Mesendoderm (in vitro differentiated cells): ENCODE results near the gene ASNSD1.
"Not testable (repeated sequence)": the region's sequence is repeated elsewhere in the genome, so short reads cannot be mapped to it uniquely, and the experiment has no call there.

Experiments used
- DNase-seq: peaks from one replicate; pipeline ENCODE4 v3.0.0; 2013
- H2AK5ac ChIP-seq: 2 replicates; pipeline ENCODE4 v1.6.1; 2013; ENCODE audit warnings: low read length, inconsistent platforms
- H2BK120ac ChIP-seq: 2 replicates; pipeline ENCODE4 v1.6.1; 2013; ENCODE audit warnings: low read depth, mild to moderate bottlenecking, low read length, moderate library complexity, mixed read lengths
- H2BK15ac ChIP-seq: replicated peaks from 2 replicates; pipeline ENCODE4 v1.6.1; 2013; ENCODE audit warnings: low read depth, mild to moderate bottlenecking, moderate library complexity
- H2BK5ac ChIP-seq: 2 replicates; pipeline ENCODE4 v1.6.1; 2013; ENCODE audit warnings: low read length, inconsistent platforms
- H3K18ac ChIP-seq: 2 replicates; pipeline ENCODE4 v1.6.1; 2013; ENCODE audit warnings: mild to moderate bottlenecking, low read length, mixed read lengths
- H3K23ac ChIP-seq: one replicate; pipeline ENCODE4 v1.6.1; 2013; ENCODE audit warnings: low read length
- H3K27ac ChIP-seq: 2 replicates; pipeline ENCODE4 v1.5.1; 2013; ENCODE audit warnings: low read depth, mild to moderate bottlenecking, inconsistent platforms, low read length, moderate library complexity
- H3K27me3 ChIP-seq: 2 replicates; pipeline ENCODE4 v1.6.1; 2013; ENCODE audit warnings: low read length, control low read depth, mild to moderate bottlenecking, inconsistent platforms; ENCODE audit not compliant: insufficient read depth, poor library complexity
- H3K36me3 ChIP-seq: 2 replicates; pipeline ENCODE4 v1.6.1; 2013; ENCODE audit warnings: low read length, inconsistent platforms; ENCODE audit not compliant: control insufficient read depth, insufficient read depth
- H3K4ac ChIP-seq: one replicate; pipeline ENCODE4 v1.6.1; 2013; ENCODE audit warnings: low read depth, mild to moderate bottlenecking, low read length, moderate library complexity
- H3K4me1 ChIP-seq: 2 replicates; pipeline ENCODE4 v1.6.1; 2013; ENCODE audit warnings: low read depth, low read length, inconsistent platforms; ENCODE audit not compliant: control insufficient read depth
- H3K4me2 ChIP-seq: 2 replicates; pipeline ENCODE4 v1.6.1; 2013; ENCODE audit warnings: low read length
- H3K4me3 ChIP-seq: 2 replicates; pipeline ENCODE4 v1.5.1; 2013; ENCODE audit warnings: mild to moderate bottlenecking, low read length
- H3K56ac ChIP-seq: one replicate; pipeline ENCODE4 v1.6.1; 2013; ENCODE audit warnings: low read length
- H3K79me1 ChIP-seq: 2 replicates; pipeline ENCODE4 v1.6.1; 2013; ENCODE audit warnings: low read length, inconsistent platforms
- H3K79me2 ChIP-seq: 2 replicates; pipeline ENCODE4 v1.6.1; 2013; ENCODE audit warnings: mild to moderate bottlenecking, low read length; ENCODE audit not compliant: control insufficient read depth, insufficient read depth
- H3K9ac ChIP-seq: 2 replicates; pipeline ENCODE4 v1.6.1; 2013; ENCODE audit warnings: low read length, inconsistent platforms
- H4K5ac ChIP-seq: one replicate; pipeline ENCODE4 v1.6.1; 2013; ENCODE audit warnings: low read length
- H4K8ac ChIP-seq: one replicate; pipeline ENCODE4 v1.6.1; 2013; ENCODE audit warnings: low read depth, mild to moderate bottlenecking, control low read depth, low read length, moderate library complexity
- WGBS: extraction: QIAGEN DNeasy Blood & Tissue Kit; methylation state at CpG from one replicate; pipeline ENCODE4 v1.1.7; 2013; ENCODE audit warnings: low lambda C conversion rate, missing lambda C conversion rate; ENCODE audit not compliant: insufficient coverage; ENCODE audit errors: extremely low coverage; 5-methylcytosine and 5-hydroxymethylcytosine counted together

The ASNSD1 gene

GRCh38 chr2:189660803-189661147 lies 484 bp upstream of the ASNSD1 start:
- Histone ChIP-seq H3K27ac (no peak overlapping the region), H3K27me3 (no peaks in the 10 kb centered on the region), H3K4ac (no peak overlapping the region), H3K4me3 (no peak overlapping the region), H3K79me2 (peaks cover 12% of the 10 kb centered on the region), H2BK5ac (no peak overlapping the region), H2BK120ac (no peak overlapping the region), H3K23ac (no peak overlapping the region), H4K5ac (no peak overlapping the region), H3K56ac (peak overlapping the region; percentile 3), H2AK5ac (no peak overlapping the region), H3K18ac (no peak overlapping the region), H3K36me3 (no peaks in the 10 kb centered on the region), H3K4me2 (no peak overlapping the region), H2BK15ac (no peak overlapping the region), H4K8ac (no peak overlapping the region), H3K79me1 (peaks cover 10% of the 10 kb centered on the region), H3K4me1 (peaks cover 9% of the 10 kb centered on the region), H3K9ac (no peak overlapping the region)
- DNase-seq, result no peak
- no CpG with 5 or more reads among the region's 4 CpGs for WGBS

- Histone ChIP-seq H4K5ac (no peak overlapping the region), H2BK120ac (no peak overlapping the region), H3K27ac (no peak overlapping the region), H2AK5ac (no peak overlapping the region), H2BK15ac (no peak overlapping the region), H4K8ac (no peak overlapping the region), H3K18ac (no peak overlapping the region), H3K4me2 (peak overlapping the region; percentile 91), H3K4me3 (peak overlapping the region; percentile 99), H3K4me1 (peaks cover 9% of the 10 kb centered on the region), H3K56ac (peak overlapping the region; percentile 100), H3K36me3 (no peaks in the 10 kb centered on the region), H3K27me3 (no peaks in the 10 kb centered on the region), H3K4ac (no peak overlapping the region), H3K9ac (peak overlapping the region; percentile 99), H3K79me2 (peaks cover 12% of the 10 kb centered on the region), H3K79me1 (peaks cover 10% of the 10 kb centered on the region), H3K23ac (no peak overlapping the region), H2BK5ac (no peak overlapping the region)
- no CpG with 5 or more reads among the region's 9 CpGs for WGBS
- DNase-seq, result no peak
Measured at GRCh38 chr2:189661957-189662321, 680 bp downstream of the ASNSD1 start.

- DNase-seq, result no peak
- no peak overlapping the region for H4K8ac ChIP-seq
- H2BK5ac ChIP-seq, result no peak overlapping the region
- no peak overlapping the region for H2BK15ac ChIP-seq
- no peak overlapping the region for H3K23ac ChIP-seq
- H3K4me2 ChIP-seq, result peak overlapping the region; percentile 7
- H3K9ac ChIP-seq, result peak overlapping the region; percentile 25
- peaks cover 12% of the 10 kb centered on the region for H3K79me2 ChIP-seq
- H3K27me3 ChIP-seq, result no peaks in the 10 kb centered on the region
- WGBS, result no CpG with 5 or more reads among the region's 5 CpGs
- no peak overlapping the region for H3K18ac ChIP-seq
- peaks cover 10% of the 10 kb centered on the region for H3K79me1 ChIP-seq
- H2AK5ac ChIP-seq, result no peak overlapping the region
- no peak overlapping the region for H3K27ac ChIP-seq
- H3K36me3 ChIP-seq, result no peaks in the 10 kb centered on the region
- H3K4ac ChIP-seq, result no peak overlapping the region
- H4K5ac ChIP-seq, result no peak overlapping the region
- H3K56ac ChIP-seq, result no peak overlapping the region
- peaks cover 8% of the 10 kb centered on the region for H3K4me1 ChIP-seq
- H2BK120ac ChIP-seq, result no peak overlapping the region
- no peak overlapping the region for H3K4me3 ChIP-seq
Measured at GRCh38 chr2:189662669-189663226, 1.5 kb downstream of the ASNSD1 start.

GRCh38 chr2:189663319-189663718 lies 2.1 kb downstream of the ASNSD1 start:
- H3K79me1 ChIP-seq, result peaks cover 10% of the 10 kb centered on the region

GRCh38 chr2:189669913-189670312 lies 8.7 kb downstream of the ASNSD1 start:
- no CpG with 5 or more reads among the region's 5 CpGs for WGBS
- no peak overlapping the region for H3K4ac ChIP-seq
- no peak overlapping the region for H2BK120ac ChIP-seq
- no peak overlapping the region for H3K4me2 ChIP-seq
- H3K4me1 ChIP-seq, result no peaks in the 10 kb centered on the region
- no peak overlapping the region for H2BK15ac ChIP-seq
- no peaks in the 10 kb centered on the region for H3K27me3 ChIP-seq
- no peak overlapping the region for H4K5ac ChIP-seq
- no peak overlapping the region for H3K9ac ChIP-seq
- no peak for DNase-seq
- no peak overlapping the region for H3K4me3 ChIP-seq
- H3K18ac ChIP-seq, result no peak overlapping the region
- H2AK5ac ChIP-seq, result no peak overlapping the region
- H3K79me1 ChIP-seq, result no peaks in the 10 kb centered on the region
- no peak overlapping the region for H2BK5ac ChIP-seq
- no peak overlapping the region for H3K56ac ChIP-seq
- no peak overlapping the region for H3K27ac ChIP-seq
- H3K36me3 ChIP-seq, result no peaks in the 10 kb centered on the region
- H3K23ac ChIP-seq, result no peak overlapping the region
- H4K8ac ChIP-seq, result no peak overlapping the region
- H3K79me2 ChIP-seq, result no peaks in the 10 kb centered on the region

More at GRCh38 chr2:189663319-189663718, 2.1 kb downstream of the ASNSD1 start:
- H3K36me3 ChIP-seq, H4K5ac ChIP-seq, H2BK15ac ChIP-seq, H3K27ac ChIP-seq, H3K18ac ChIP-seq, H2BK120ac ChIP-seq, DNase-seq, H2BK5ac ChIP-seq, H4K8ac ChIP-seq, H3K56ac ChIP-seq, H3K4me1 ChIP-seq, H2AK5ac ChIP-seq, H3K23ac ChIP-seq, H3K4ac ChIP-seq, H3K4me2 ChIP-seq, H3K4me3 ChIP-seq, H3K9ac ChIP-seq, H3K27me3 ChIP-seq: not testable (repeated sequence)
- peaks cover 12% of the 10 kb centered on the region for H3K79me2 ChIP-seq
- no CpG with 5 or more reads among the region's 12 CpGs for WGBS
